SJCRH30 (cell line): Measurements from ENCODE around the gene GAGE12G. TPM values are rescaled to one million over a fixed set of nuclear protein-coding genes. Genes with fewer than 3 reads are reported as not detected.

Experiments
- total RNA-seq: library from RNA; depleted of rRNA; stranded (reverse); fragments of >200 nt; shearing (Covaris generic); gene quantifications from 2 replicates; pipeline ENCODE4 v1.2.3, GENCODE V29; 2014; rRNA removed

GAGE12G gene
- total RNA-seq, 1 experiment from 2014 or later, result not detected

Other genes with a start within 250 kb of the GAGE12G start
- gene GAGE12J, start 248.4 kb upstream of the GAGE12G start, total RNA-seq, result not detected in 2 replicates
- gene GAGE13, start 238.8 kb upstream of the GAGE12G start, total RNA-seq, result not detected in 2 replicates
- gene GAGE12C, start 38.2 kb upstream of the GAGE12G start, total RNA-seq, result not detected in 2 replicates
- not detected in 2 replicates for gene GAGE12D, start 28.7 kb upstream of the GAGE12G start, total RNA-seq
- not detected in 2 replicates for gene GAGE12E, start 19.1 kb upstream of the GAGE12G start, total RNA-seq
- not detected in 2 replicates for gene GAGE12F, start 9.6 kb upstream of the GAGE12G start, total RNA-seq
- not detected in 2 replicates for gene GAGE12H, start 9.5 kb downstream of the GAGE12G start, total RNA-seq
- not detected in 2 replicates for gene GAGE2A, start 19.1 kb downstream of the GAGE12G start, total RNA-seq
- gene GAGE1, start 28.6 kb downstream of the GAGE12G start, total RNA-seq, result not detected in 2 replicates
- not detected in 2 replicates for gene PAGE1, start 125.6 kb downstream of the GAGE12G start, total RNA-seq